HG03460 (cell line): Measurements from ENCODE around the gene NFE2L3.
"Not testable (repeated sequence)": the region's sequence is repeated elsewhere in the genome, so short reads cannot be mapped to it uniquely, and the experiment has no call there.

ENCODE experiments used
- ATAC-seq: cut with Tn5 transposase; IDR thresholded peaks from one replicate; pipeline ENCODE4 v1.9.1; 2021; ENCODE audit not compliant: unreplicated experiment

NFE2L3 gene

GRCh38 chr7:26151953-26152781, at the start of gene NFE2L3:
TSS of gene NFE2L3 (plus strand) at chr7:26152198. CDS start at chr7:26152499, 301 bp downstream.
- ATAC-seq: peak; percentile 68

- no peak for ATAC-seq
Measured at GRCh38 chr7:26103596-26103995, 48.4 kb upstream of the NFE2L3 start.

- ATAC-seq: no peak
Measured at GRCh38 chr7:26105236-26105635, 46.8 kb upstream of the NFE2L3 start.

GRCh38 chr7:26105931-26106330, 46.1 kb upstream of the NFE2L3 start:
- ATAC-seq: no peak

- no peak for ATAC-seq
Measured at GRCh38 chr7:26112203-26112740, 39.7 kb upstream of the NFE2L3 start.

GRCh38 chr7:26115650-26116049, 36.3 kb upstream of the NFE2L3 start:
- ATAC-seq: no peak

GRCh38 chr7:26117142-26117807, 34.7 kb upstream of the NFE2L3 start:
- no peak for ATAC-seq

GRCh38 chr7:26117970-26118369, 34.0 kb upstream of the NFE2L3 start:
- no peak for ATAC-seq

GRCh38 chr7:26122745-26123144, 29.3 kb upstream of the NFE2L3 start:
- ATAC-seq: no peak

GRCh38 chr7:26124775-26125174, 27.2 kb upstream of the NFE2L3 start:
- not testable (repeated sequence) for ATAC-seq

GRCh38 chr7:26127411-26127810, 24.6 kb upstream of the NFE2L3 start:
- ATAC-seq: peak; percentile 59

GRCh38 chr7:26131056-26131589, 20.9 kb upstream of the NFE2L3 start:
- ATAC-seq: no peak

GRCh38 chr7:26135076-26135475, 16.9 kb upstream of the NFE2L3 start:
- ATAC-seq: no peak

GRCh38 chr7:26135551-26135950, 16.4 kb upstream of the NFE2L3 start:
- no peak for ATAC-seq

- no peak for ATAC-seq
Measured at GRCh38 chr7:26136831-26137230, 15.2 kb upstream of the NFE2L3 start.

GRCh38 chr7:26140380-26140779, 11.6 kb upstream of the NFE2L3 start:
- no peak for ATAC-seq

GRCh38 chr7:26141077-26141476, 10.9 kb upstream of the NFE2L3 start:
- ATAC-seq: no peak

GRCh38 chr7:26143298-26144048, 8.5 kb upstream of the NFE2L3 start:
- no peak for ATAC-seq

GRCh38 chr7:26144184-26145080, 7.6 kb upstream of the NFE2L3 start:
- ATAC-seq: no peak

GRCh38 chr7:26145238-26145637, 6.8 kb upstream of the NFE2L3 start:
- ATAC-seq: no peak
